C1 segment of cervical spinal cord (tissue), 14 donors: ENCODE results near the gene GNG4.
"Not testable (repeated sequence)": the region's sequence is repeated elsewhere in the genome, so short reads cannot be mapped to it uniquely, and the experiment has no call there.

Experiments used
- DNase-seq, 14 donors: peaks; one replicate each; lab custom pipeline; 2025; lab: John Stamatoyannopoulos, UW

The GNG4 gene

DNA sequence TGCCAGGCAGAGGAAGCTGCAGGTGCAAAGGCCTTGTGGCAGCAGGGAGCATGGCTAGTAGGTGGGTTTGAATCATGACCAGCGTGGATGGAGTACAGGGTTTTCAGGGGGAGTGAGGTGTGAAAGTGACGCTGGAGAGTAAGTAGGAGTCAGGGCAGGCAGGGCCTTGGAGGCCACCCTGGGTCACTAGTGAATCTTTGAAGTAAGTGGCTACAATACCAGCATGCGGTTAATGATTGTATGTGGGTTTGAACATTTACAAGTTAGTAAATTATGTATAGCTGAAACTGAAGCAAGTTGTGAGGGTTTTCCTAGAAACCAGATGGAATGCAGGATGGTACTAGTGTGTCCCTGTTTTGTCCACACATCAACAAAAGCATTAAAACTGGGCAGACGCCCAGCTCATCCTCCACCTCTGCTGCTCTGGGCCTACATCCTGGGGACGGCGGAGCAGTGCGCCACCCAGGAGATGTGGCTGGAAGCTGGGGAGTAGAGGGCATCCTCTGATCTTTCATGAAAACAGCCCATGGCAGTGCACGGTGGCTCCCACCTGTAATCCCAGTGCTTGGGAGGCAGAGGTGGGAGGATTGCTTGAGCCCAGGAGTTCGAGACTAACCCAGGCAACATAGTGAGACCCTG lies 104.2 kb downstream of the GNG4 start:
- no peak for DNase-seq

- not testable (repeated sequence) for DNase-seq
These were observed 106.7 kb downstream of the GNG4 start for GRCh38 chr1:235542845-235543244.

DNA sequence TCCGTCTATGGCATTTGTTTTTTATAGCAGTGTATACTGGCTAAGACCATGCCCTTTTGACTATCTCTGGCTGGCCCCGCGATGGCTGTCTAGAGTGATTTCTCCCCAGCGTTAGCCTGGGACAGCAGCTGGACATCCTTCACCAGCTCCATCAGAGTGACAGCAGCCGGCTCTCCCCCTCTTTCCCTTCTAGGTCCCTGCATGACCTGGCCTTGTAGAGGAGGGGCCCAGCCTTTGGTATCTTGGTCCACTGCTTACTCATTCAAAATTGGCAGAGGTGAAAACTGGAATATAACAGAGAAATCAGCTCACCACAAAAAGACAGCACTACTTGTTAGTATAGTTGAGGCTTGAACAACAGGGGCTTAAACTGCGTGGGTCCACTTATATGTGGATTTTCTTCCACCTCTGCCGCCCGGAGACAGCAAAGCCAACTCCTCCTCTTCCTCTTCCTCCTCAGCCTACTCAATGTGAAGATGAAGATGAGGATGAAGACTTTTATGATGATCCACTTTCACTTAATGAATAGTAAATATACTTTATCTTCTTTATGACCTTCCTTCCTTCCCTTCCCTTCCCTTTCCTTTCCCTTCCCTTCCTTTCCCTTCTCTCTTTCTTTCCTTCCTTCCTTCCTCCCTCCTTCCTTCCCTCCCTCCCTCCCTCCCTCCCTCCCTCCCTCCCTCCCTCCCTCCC lies 116.0 kb downstream of the GNG4 start:
- no peak for DNase-seq

GRCh38 chr1:235532360-235532759 lies 117.2 kb downstream of the GNG4 start:
- DNase-seq: no peak

DNA sequence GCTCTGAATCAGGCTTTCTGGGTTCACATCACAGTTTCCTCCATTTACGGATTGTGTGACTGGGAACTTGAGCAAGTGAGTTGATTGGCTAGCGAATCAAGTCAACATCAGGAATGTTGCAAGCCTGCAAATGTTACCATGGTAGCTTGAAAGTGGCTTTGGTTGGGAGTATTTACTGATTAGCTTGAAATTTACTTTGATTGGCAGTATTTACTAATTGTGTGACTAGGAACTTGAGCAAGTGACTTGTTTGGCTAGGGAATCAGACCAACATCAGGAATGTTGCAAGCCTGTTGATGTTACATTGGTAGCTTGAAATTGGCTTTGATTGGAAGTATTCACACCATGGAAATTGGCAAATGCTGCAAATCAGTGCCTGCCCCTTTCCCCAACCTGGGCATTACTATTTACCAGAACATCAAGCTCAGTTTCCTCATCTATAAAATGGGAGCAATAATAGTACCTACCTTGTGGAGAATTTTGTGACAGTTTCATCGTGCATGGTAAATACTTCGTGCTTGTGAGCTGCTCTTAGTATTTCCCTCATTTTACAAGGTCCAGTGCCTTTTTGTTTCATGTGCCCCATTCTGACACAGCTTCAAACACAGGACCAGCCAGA lies 122.3 kb downstream of the GNG4 start:
- DNase-seq: no peak

GRCh38 chr1:235525314-235525713 lies 124.3 kb downstream of the GNG4 start:
- no peak for DNase-seq

GRCh38 chr1:235516862-235517446 lies 132.6 kb downstream of the GNG4 start:
- DNase-seq: no peak

GRCh38 chr1:235515844-235516512 lies 133.6 kb downstream of the GNG4 start:
- DNase-seq: no peak

GRCh38 chr1:235513495-235514366 lies 135.9 kb downstream of the GNG4 start:
- peak in 3 of 14 donors; percentile 14 to 30 (median 14) for DNase-seq

DNA sequence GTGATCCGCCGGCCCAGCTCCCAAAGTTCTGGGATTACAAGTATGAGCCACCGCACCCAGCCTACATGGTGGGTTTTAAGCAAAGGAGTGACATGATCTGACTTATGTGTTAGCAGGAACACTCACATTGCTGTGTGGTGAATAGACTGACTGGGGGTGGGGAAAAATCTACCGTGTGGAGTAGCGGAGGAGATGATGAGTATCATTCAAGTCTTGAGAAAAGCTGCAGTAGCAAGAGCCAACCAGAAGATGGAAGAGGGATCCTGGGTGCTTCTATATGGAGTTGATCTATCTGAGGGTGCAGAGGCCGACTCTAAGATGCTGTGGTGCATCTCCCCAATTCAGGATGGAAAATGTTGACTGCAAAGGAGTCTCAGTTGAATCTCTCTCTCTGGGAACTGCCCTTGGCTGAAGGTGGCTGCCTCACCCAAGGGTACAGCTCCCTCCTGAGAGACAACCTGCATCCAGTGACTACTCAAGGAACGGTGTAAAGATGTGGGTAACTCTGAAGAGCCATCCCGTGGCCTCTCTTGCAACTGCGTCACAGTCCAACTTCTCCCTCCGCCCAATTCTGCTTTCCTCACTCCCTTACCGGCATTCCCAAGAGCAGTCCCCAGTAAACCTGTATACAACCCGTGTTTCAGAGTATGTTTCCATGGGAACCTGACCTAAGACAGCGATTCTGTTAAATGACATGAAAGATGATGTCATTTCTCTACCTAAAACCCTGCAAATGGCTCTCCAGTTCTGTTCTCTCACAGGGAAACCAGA lies 137.9 kb downstream of the GNG4 start:
- DNase-seq: no peak

DNA sequence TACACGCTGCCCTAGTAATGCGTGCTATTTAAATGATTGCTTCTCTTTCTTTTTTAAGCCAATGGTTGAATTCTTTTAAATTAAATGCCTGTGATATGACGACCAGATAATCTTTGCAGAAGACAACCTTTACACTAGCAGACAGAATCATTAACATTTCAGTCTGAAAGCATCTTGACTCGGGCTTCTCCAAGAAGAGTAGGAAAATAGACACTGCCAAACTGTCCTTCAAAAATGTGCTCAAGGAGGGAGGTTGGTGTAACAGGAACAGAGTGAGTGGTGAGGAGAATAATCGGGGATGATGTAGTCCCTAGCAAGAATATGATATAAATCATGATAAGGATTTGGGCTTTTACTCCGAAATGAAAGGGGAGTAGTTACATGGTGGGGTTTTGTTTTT lies 138.8 kb downstream of the GNG4 start:
- no peak for DNase-seq

GRCh38 chr1:235507623-235508022 lies 142.0 kb downstream of the GNG4 start:
- DNase-seq: no peak

DNA sequence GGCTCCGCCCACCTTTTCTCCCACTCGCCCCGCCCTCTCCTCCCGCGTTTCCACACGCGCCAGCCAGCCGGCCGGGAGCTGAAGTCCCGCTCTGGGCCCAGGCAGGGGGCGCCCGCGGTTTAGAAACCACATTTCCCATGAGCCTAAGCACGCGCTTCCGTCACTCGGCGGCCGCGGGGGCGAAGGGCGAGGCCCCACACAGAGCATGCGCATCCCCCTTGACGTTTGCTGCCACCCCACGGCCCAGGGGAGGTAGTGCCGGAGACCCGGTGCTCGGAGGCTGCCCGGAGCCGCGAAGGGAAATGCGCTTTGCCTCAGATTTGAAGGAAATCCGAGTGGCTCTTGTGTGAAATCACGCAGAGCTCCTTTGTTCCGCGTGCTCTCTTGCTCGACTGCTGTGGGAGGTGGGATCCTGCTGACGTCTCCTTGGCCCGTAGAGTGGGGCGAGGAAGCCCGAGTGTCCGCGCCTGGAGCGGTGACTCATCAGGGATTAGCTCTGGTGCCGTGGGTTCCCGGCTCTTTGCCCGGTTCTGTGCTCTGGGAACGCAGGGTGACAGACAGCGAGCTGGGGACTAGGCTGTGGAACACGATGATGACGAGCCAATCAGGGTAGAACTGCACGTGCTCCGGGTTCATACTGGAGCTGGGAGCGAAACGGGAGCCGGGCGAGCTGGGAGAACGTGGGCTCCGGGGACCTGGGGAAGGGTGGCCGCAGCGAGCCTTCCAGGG lies 144.9 kb downstream of the GNG4 start:
- DNase-seq: peak; percentile 89 to 99 (median 98)

GRCh38 chr1:235504122-235504493 lies 145.5 kb downstream of the GNG4 start, which contains the start of gene B3GALNT2:
Gene B3GALNT2 (minus strand): TSS chr1:235504452. CDS start chr1:235504252, 200 bp downstream.
- DNase-seq: no peak

- peak in 12 of 14 donors; percentile 32 to 85 (median 64) for DNase-seq
These were observed 146.0 kb downstream of the GNG4 start for GRCh38 chr1:235503403-235504121.

GRCh38 chr1:235502601-235503402 lies 146.8 kb downstream of the GNG4 start:
- no peak for DNase-seq

DNA sequence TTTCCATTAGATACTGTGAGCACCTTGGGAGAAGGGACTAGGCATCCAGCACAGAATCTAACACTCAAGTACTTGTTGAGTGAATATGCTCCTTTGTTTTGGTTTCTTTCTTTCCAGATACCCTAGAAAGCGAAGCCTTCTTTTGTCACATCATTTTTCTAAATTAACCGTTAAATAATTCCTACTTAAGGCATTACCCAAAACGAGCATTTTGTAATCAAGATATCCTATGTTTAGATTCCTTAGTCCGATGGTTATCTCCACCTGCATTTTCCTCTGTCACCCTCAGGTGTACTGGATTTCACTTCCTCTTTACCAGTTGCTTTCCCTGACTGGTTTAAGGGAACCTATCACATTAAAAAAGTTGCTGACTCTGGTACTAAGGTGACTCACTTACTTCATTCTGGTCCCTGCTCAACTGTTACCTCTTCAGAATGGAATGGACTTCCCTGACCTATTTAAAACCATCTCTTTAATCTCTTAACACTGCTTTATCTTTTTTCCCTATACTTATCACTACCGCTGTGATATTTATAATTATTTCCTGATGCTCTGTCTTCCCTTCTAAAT lies 148.5 kb downstream of the GNG4 start:
- DNase-seq: no peak
